ENCODE measurements around the gene LIMK1. TPM values are rescaled to one million over a fixed set of nuclear protein-coding genes. Genes with fewer than 3 reads are reported as not detected.
"Not testable (repeated sequence)": the region's sequence is repeated elsewhere in the genome, so short reads cannot be mapped to it uniquely, and the experiment has no call there.

The LIMK1 gene
- total RNA-seq, 8 experiments from 2014 or later, result 25.7 to 64.5 (median 34.1) TPM

- Histone ChIP-seq H3K4me1 (replicated peaks in 1 of 2) (no peaks in the 10 kb centered on the region), H3K27ac (no peak overlapping the region), H3K4me3 (no peak overlapping the region)
- no peak for ATAC-seq (replicated peaks in 6 of 8)
- in situ Hi-C loops (cut with MboI; ENCODE audit: low pct_unique_long_range_greater_than_20kb in 2 of 9, low sequenced_read_pairs in 9 of 9, unreplicated experiment in 9 of 9), result no loop called here
- 80% methylated on average over 1 of the region's 1 CpG; no CpG with 5 or more reads in 9 of the 10 experiments for WGBS, 10 experiments
Observed at GRCh38 chr7:74149603-74150002, 66.0 kb downstream of the LIMK1 start.

GRCh38 chr7:74153736-74154135, 70.1 kb downstream of the LIMK1 start:
- in situ Hi-C loops (cut with MboI; ENCODE audit: low pct_unique_long_range_greater_than_20kb in 2 of 9, low sequenced_read_pairs in 9 of 9, unreplicated experiment in 9 of 9), result no loop called here
- Histone ChIP-seq H3K4me3 (no peak overlapping the region), H3K27ac (no peak overlapping the region), H3K4me1 (replicated peaks in 1 of 2) (no peaks in the 10 kb centered on the region)
- WGBS, 10 experiments, result 62 to 100% (median 76%) methylated on average over 1 to 6 of the region's 9 CpGs; no CpG with 5 or more reads in 2 of the 10 experiments
- ATAC-seq (replicated peaks in 6 of 8), result peak in 3 of 8 experiments; percentile 18 to 41 (median 20)

- in situ Hi-C loops (cut with MboI; ENCODE audit: low pct_unique_long_range_greater_than_20kb in 2 of 9, low sequenced_read_pairs in 9 of 9, unreplicated experiment in 9 of 9), result no loop called here
- 62 to 94% (median 83%) methylated on average over 3 to 8 of the region's 9 CpGs; no CpG with 5 or more reads in 6 of the 10 experiments for WGBS, 10 experiments
- no peak overlapping the region for H3K4me3 ChIP-seq
- H3K4me1 ChIP-seq (replicated peaks in 1 of 2), result no peaks in the 10 kb centered on the region
- ATAC-seq (replicated peaks in 6 of 8), result no peak
- H3K27ac ChIP-seq, result no peak overlapping the region
Observed at GRCh38 chr7:74155810-74156395, 72.3 kb downstream of the LIMK1 start.

- no peak overlapping the region for H3K4me3 ChIP-seq
- H3K4me1 ChIP-seq (replicated peaks in 1 of 2), result no peaks in the 10 kb centered on the region
- WGBS, 10 experiments, result 97 to 100% methylated on average over 1 to 9 of the region's 9 CpGs; no CpG with 5 or more reads in 8 of the 10 experiments
- H3K27ac ChIP-seq, result no peak overlapping the region
- in situ Hi-C loops (cut with MboI; ENCODE audit: low pct_unique_long_range_greater_than_20kb in 2 of 9, low sequenced_read_pairs in 9 of 9, unreplicated experiment in 9 of 9), result no loop called here
- ATAC-seq (replicated peaks in 6 of 8), result no peak
Observed at GRCh38 chr7:74157605-74158004, 74.0 kb downstream of the LIMK1 start.

- WGBS, 10 experiments, result 18 to 63% (median 45%) methylated on average over 3 to 7 of the region's 7 CpGs; no CpG with 5 or more reads in 1 of the 10 experiments
- peak in 4 of 8 experiments; percentile 22 to 44 (median 32) for ATAC-seq (replicated peaks in 6 of 8)
- in situ Hi-C loops (cut with MboI; ENCODE audit: low pct_unique_long_range_greater_than_20kb in 2 of 9, low sequenced_read_pairs in 9 of 9, unreplicated experiment in 9 of 9), result no loop called here
- Histone ChIP-seq H3K27ac (no peak overlapping the region), H3K4me1 (replicated peaks in 1 of 2) (no peaks in the 10 kb centered on the region), H3K4me3 (no peak overlapping the region)
Observed at GRCh38 chr7:74164985-74165456, 81.4 kb downstream of the LIMK1 start.

GRCh38 chr7:74165867-74166593, 82.4 kb downstream of the LIMK1 start:
- in situ Hi-C loops (cut with MboI; ENCODE audit: low pct_unique_long_range_greater_than_20kb in 2 of 9, low sequenced_read_pairs in 9 of 9, unreplicated experiment in 9 of 9), result no loop called here
- Histone ChIP-seq H3K4me3 (no peak overlapping the region), H3K4me1 (replicated peaks in 1 of 2) (no peaks in the 10 kb centered on the region), H3K27ac (no peak overlapping the region)
- WGBS, 10 experiments, result 87 to 100% (median 94%) methylated on average over 2 to 11 of the region's 15 CpGs; no CpG with 5 or more reads in 1 of the 10 experiments
- no peak for ATAC-seq (replicated peaks in 6 of 8)

- H3K27ac ChIP-seq; in situ Hi-C loops (cut with MboI; ENCODE audit: low pct_unique_long_range_greater_than_20kb in 2 of 9, low sequenced_read_pairs in 9 of 9, unreplicated experiment in 9 of 9); H3K4me3 ChIP-seq; H3K4me1 ChIP-seq (replicated peaks in 1 of 2): not testable (repeated sequence)
- peak in 1 of 8 experiments; percentile 23 for ATAC-seq (replicated peaks in 6 of 8)
- 67 to 100% (median 93%) methylated on average over 2 to 6 of the region's 6 CpGs; no CpG with 5 or more reads in 1 of the 10 experiments for WGBS, 10 experiments
Observed at GRCh38 chr7:74167324-74167723, 83.7 kb downstream of the LIMK1 start.

Other genes with a start within 250 kb of the LIMK1 start
- gene METTL27, start 241.3 kb upstream of the LIMK1 start, total RNA-seq, result 1 to 10 TPM in 4 of 8 experiments, under 1 TPM in 4; 0.29 to 6.8 (median 0.87) TPM
- gene TMEM270, start 222.6 kb upstream of the LIMK1 start, total RNA-seq, result not detected
- gene ELN, start 55.6 kb upstream of the LIMK1 start, total RNA-seq, result 1 to 10 TPM in 6 of 8 experiments, under 1 TPM in 2; 0.69 to 7.7 (median 2.0) TPM
- 100 to 1,000 TPM; 203 to 351 (median 241) TPM for gene EIF4H, start 90.6 kb downstream of the LIMK1 start, total RNA-seq
- 1 to 10 TPM in 4 of 8 experiments, under 1 TPM in 4; 0.64 to 1.8 (median 1.1) TPM for gene LAT2, start 126.2 kb downstream of the LIMK1 start, total RNA-seq
- 10 to 100 TPM; 10.3 to 53.0 (median 18.7) TPM for gene RFC2, start 170.6 kb downstream of the LIMK1 start, total RNA-seq
- 10 to 100 TPM; 11.3 to 51.8 (median 32.7) TPM for gene CLIP2, start 205.6 kb downstream of the LIMK1 start, total RNA-seq

Data from motor neuron (in vitro differentiated cells).